HG02798 (cell line): ENCODE results near the gene UGCG.

ENCODE experiments used
- ATAC-seq: cut with Tn5 transposase; IDR thresholded peaks from one replicate; pipeline ENCODE4 v1.9.1; 2021; ENCODE audit warnings: mild to moderate bottlenecking; ENCODE audit not compliant: unreplicated experiment, poor library complexity

UGCG gene

GRCh38 chr9:111970827-111971226 is 74.2 kb downstream of the UGCG start:
- ATAC-seq = no peak

GRCh38 chr9:111974092-111974681 is 77.6 kb downstream of the UGCG start:
- no peak for ATAC-seq

DNA sequence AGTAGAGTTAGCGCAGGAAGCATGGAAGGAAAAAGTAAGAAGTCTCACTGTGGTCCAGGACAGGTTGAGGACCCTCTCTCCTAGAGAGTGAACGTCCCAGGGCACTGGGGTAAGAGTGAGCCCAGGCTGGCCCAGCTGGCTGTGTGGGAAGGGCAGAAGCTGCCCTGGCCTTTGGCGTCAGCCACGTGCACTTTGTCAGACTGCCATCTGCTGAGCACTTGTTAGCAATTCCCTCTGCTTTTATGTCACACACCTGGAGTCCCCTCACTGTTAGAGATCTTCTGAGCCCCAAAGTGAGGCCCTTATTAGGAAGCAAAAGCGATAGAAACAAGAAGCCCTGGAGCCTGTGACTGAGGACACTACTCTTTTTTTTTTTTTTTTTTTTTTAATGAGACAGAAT is 79.1 kb downstream of the UGCG start:
- ATAC-seq = no peak

DNA sequence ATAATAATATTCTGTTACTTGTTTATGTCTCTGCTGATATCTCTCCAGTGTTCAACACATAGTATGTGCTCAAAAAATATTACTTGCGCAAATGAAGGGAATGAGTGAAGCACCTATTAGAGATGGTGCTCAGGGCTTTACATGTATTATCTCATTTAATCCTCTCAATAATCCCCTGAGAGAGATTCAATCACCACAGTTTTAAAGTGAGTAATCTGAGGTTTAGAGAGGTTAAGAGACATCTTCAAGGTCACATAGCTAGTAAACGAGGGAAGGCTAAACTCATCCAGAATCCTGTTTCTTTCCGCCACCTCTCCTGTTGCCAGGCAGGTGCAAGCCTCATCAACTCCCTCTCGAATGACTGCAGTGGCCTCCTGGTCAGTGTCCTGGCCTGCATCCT is 82.0 kb downstream of the UGCG start:
- no peak for ATAC-seq

GRCh38 chr9:111979561-111979960 is 82.9 kb downstream of the UGCG start:
- no peak for ATAC-seq

DNA sequence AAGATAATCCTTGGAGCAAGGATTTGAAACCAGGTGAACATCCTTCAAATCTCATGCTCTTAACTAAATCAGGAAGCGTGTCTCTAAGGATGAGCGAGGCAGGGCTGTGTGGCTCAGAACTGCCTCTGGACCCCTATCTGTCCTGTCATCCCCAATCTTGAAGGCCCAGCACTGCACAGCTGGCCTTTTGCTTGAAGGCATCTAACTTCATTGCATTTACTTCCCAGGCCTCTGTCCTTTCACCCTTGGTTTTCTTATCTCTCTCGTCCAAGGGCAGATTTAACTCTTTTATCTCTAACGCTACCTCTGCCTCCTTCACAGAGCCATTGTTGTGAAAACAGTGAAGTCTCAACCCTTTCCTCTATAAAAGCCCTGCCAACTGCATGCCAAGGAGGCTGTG is 83.8 kb downstream of the UGCG start:
- no peak for ATAC-seq

DNA sequence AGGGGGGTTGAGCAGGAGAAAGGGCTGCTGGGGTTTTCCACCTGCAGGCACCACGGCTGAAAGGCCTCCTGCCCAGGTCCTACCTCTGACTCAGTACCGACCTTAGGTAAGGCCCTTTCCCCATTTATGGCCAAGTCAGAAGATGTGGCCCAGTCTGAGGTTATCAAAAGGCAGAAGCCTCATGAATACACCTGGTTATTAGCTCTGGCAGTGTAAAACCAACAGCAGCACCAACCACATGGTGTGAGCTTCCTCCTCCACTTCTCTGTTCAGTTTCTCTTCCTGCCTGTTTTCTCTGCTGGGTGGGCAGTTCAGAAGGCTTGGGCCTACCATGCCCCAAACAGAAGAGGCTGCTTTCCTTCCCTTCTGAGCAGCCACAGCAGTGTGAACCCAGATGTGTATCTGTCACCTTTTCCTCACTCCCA is 86.9 kb downstream of the UGCG start:
- peak; percentile 67 for ATAC-seq

GRCh38 chr9:111984086-111984802 is 87.6 kb downstream of the UGCG start:
- ATAC-seq = no peak
